GM19455 (cell line): Measurements from ENCODE around the gene BRD1.
"Not testable (repeated sequence)": the region's sequence is repeated elsewhere in the genome, so short reads cannot be mapped to it uniquely, and the experiment has no call there.

ENCODE experiments used
- ATAC-seq: cut with Tn5 transposase; IDR thresholded peaks from one replicate; pipeline ENCODE4 v1.9.1; 2021; ENCODE audit not compliant: unreplicated experiment

The BRD1 gene

DNA sequence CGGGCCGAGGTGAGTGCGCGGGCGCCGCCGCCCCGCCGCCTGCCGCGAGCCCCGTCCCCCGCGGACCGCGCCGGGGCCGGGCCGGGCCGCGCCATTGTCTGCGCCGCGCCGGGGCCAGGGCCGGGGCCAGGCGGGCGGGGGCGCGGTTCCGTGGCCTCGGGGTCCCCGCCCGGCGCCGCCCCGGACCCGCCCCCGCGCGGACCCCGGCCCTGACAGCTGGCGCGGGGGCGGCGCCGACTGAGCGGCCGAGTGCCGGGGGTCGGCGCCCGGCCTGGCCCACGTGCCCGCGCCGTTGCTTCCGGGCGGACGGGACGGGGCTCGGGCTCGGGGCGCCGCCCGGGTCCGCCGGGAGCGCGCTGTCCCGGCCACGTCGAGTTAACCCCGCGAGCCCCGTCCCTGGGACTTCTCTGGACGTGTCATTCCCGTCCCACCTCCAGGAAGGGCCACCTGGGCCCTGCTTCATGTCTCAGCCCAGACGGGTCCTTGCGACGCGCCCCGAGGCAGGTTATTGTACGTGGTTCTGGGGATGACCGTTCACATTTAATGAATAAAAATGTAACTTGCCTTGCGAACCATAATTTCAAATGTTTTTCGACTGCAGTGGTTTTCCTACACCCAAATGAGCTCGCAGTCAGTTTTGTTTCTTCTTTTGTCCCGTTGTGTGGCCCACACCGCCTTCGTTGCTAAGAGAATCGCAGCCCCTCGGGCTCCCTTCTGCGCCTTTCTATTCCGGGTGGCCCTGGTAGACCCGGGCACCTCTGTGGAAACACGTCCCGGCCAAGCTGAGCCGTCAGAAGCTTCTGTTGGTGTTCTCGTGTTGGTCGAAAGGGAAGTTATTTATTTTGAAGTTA is 26.5 kb upstream of the BRD1 start:
- ATAC-seq = peak; percentile 33

DNA sequence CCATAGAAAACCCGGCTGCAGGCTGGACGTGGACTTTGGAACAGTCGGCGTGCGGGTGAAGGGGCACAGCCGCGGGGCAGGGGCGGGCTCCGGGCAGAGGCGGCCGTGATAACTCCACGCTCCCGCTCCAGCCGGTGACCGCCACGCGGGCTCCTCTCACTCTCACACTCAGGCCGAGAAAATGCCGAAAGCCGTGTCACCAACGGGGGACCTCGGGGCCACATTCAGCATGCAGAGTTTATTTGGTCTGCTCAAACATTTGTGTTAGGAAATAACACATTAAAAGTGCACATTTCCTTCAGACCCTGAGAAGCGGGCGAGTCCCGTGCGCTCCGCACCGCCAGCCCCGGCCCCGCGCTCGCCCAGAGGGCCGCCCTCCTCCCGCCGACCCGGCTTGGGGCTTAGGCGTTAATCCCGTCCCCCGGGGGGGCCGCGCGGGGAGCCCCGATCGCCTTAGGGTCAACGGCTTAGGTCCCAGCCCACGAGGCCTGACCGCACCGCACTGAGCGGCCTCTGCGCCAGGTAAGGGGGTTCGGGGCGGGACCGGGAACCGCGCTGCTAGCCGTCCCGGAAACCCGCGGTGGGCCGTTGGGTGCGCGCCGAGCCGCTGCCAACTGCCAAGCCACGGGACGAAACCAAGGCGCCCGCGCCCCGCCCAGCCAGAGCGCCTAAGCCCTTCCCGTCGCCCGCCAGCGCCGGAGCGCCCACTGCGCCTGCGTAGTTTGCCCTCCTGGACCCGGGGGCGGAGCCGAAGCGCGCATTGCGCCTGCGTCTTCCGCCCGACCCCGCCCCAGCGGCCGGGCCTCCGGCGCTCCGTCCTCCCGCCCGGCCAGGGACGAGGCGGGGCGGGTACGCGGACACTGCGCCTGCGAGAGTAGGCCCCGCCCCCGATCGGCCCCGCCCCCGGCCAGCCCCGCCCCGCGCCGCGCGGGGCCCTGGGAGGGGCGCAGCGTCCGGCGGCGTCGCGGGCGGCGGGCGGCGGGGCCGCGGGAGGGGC is 25.5 kb upstream of the BRD1 start, which contains the start of gene ZBED4:
Gene ZBED4, plus strand, starts transcription at position 947 of the 997 bp plus-strand sequence. CDS start 29,819 bp downstream, outside the sequence.
- ATAC-seq = peak; percentile 60

DNA sequence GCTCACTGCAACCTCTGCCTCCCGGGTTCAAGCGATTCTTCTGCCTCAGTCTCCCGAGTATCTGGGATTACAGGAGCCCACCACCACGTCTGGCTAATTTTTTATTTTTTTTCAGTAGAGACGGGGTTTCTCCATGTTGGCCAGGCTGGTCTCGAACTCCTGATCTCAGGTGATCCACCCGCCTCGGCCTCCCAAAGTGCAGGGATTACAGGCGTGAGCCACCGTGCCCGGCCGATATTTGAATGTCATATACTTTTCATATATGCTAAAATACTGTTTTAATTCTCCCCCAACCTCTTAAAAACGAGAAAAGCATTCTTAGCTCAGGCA is 24.9 kb upstream of the BRD1 start:
- ATAC-seq = not testable (repeated sequence)

GRCh38 chr22:49850959-49851802 is 23.5 kb upstream of the BRD1 start:
- no peak for ATAC-seq

DNA sequence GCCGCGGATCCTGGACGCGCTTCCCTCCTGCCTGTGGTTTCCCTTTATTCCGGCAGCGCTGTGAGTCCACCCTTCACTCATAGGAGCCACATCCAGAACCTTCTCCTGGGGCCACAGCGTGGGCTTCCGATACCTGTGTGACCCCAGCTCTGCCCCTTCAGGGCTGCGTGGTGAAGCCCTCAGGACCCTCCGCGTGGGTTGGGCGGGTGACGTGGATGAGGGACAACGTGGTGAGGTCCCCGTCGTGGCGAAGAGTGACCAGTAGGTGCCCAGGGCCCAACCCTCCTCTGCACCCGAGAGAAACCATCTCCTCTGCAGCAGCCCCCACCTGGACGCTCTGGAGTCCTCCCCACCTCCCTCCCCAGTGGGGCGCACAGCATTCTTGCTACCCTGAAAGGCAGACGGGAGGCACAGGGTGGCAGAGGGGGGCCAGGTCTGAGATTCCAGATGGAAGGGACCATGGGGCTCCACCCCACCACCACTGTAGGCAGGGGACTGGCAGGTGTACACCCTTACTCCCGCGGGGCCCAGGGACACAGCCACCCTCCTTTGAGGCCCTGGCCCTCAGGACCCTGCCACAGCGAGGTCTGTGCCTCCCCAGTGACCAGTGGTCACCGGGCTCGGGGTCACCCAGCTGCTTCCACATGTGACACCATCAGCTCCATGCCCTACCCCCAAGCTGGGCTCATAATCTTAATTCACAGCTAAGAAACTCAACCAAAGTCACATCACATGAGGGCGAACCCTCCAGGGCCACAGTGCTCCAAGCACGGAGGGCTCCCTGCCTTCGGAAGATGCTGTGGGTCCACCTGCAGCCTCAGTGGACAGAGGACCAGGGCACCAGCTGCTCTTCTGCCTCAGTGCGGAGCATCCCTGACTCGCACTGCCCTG is 22.6 kb upstream of the BRD1 start:
- ATAC-seq = no peak

DNA sequence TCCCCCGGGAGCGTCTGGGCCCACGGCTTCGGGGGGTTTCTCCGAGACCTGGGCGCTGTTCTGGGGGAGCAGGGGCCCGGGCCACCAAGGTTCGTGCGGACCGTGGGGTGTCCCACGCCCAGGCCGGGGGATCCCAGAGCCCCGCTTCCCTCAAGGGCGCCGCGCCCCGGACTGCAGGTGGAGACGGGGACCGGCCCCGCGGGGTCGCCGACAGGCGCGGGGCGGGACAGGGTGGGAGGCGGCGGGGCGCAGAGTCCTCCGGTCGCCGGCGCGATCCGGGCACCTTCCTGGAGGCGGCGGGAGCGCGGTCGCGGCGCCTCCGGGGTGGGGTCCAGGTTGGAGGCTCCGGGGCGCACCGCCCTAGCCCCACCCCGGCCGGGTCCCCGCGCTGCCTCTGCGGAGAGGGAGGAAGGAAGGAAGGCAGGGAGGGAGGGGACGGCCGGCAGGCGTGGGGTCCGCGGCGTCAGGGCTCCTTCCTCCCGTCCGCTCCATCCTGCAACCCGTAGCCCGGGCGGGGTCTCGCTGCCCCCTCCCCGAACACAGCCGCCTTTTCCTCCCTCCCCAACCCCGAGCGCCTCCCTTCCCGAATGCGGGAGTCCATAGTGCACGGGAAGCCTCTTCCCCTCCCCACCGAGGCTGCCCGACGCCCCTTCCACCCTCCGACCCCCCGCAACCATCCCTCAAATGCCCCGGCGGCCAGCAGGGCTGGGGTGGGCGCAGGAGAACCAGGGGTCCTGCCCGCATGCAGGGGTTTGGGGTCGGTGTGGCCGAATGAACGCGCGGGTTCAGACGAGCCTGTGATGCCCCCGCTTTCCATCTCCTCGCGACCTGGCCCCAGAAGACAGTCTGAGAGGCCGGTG is 21.7 kb upstream of the BRD1 start:
- no peak for ATAC-seq

- ATAC-seq = no peak
Observed at GRCh38 chr22:49848690-49849160, 21.1 kb upstream of the BRD1 start.

- no peak for ATAC-seq
Observed at GRCh38 chr22:49847751-49848689, 20.3 kb upstream of the BRD1 start.

- no peak for ATAC-seq
Observed at GRCh38 chr22:49845666-49846459, 18.2 kb upstream of the BRD1 start.

DNA sequence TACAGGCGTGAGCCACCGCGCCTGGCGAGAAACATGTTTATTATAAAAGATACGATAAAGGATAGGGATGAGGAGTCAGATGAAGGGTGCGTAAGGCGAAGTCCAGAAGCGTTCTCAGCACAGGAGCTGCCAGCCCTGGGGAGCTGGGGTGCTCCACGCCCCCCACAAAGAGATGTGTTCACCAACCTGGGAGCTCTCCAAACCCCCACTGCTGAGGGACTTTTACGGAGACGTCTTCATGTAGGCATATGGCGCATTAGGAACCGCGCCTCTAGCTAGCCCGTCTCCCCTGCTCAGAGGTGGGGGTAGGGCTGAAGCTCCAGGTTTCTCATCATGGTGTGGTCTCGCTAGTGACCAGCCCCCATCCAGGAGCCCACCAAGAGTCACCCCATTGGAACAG is 17.6 kb upstream of the BRD1 start:
- ATAC-seq = no peak

- ATAC-seq = no peak
Observed at GRCh38 chr22:49838771-49839717, 11.4 kb upstream of the BRD1 start.

DNA sequence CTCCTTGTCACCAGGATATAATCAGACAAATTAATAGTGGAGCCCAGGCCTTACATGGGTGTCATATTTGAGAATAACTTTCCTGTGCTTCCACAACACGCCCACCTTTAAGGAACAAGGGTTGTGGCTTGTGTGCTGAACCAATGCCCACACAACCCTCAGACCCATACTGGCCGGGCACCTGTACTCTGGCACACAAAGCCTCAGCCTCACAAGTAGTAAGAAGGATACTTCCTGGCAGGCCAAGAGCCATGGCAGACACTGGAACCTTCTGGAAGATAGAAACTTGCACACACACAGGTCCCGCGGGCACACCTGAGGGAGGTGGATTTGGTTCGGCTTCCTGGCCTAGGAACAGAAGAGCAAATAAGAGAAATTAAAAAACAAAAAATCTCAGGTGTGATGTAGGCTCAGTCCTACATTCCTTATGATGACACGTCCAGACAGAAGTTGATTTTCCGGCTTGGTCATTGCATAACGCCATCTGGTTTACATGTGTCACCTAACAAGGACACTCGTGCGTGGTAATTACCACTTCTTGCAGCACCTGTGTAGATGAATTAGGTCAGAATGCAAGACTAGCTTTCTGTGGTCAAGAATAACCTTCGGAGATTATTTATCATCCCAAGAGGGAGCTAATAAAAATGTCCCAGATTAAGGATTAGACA is 5.8 kb upstream of the BRD1 start:
- no peak for ATAC-seq

DNA sequence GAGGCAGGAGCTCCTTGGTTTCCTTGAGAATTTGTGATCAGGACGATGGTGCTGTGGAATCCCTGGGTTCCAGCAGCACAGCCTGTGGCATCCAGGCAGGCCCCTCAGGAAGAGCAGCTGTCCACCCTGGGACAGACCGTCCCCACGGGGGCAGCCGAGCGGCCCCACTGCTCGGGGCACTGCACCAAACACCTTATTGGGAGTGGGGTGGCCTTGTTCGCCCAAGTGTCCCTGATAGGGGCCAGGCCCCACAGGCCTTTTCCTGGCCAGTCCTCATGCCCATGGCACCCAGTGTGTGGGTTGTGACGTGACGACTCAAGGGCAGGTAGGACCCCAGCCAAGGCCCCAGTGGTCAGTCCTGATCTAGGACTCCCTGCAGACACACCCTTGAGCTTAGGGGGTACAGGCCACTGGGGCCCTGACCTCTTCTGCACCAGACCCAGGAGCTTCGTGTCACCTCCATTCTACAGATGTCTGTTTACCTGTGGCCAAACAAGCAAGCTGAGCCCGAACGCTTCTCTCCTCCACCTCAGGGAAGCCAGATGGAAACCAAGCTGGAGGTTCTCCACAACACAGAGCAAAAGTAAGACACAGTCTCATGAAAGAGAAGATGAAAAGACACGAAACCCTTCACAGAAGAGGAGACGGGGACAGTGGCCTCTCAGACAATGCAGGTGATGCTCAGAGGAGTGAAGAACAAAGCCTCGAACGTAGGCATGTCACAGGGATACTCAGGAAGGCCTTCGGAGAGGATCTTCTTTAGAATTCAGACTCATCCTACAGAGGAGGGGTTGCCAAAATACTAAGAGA is 1.6 kb upstream of the BRD1 start:
- ATAC-seq = no peak

- no peak for ATAC-seq
Observed at GRCh38 chr22:49828599-49828965, 909 bp upstream of the BRD1 start.
